NCI-H1694 (cell line): Measurements from ENCODE around the gene MAST3.
"Not testable (repeated sequence)": the region's sequence is repeated elsewhere in the genome, so short reads cannot be mapped to it uniquely, and the experiment has no call there.

Experiments
- DNase-seq: peaks from one replicate; lab custom pipeline; 2025; lab: John Stamatoyannopoulos, UW

The MAST3 gene

DNA sequence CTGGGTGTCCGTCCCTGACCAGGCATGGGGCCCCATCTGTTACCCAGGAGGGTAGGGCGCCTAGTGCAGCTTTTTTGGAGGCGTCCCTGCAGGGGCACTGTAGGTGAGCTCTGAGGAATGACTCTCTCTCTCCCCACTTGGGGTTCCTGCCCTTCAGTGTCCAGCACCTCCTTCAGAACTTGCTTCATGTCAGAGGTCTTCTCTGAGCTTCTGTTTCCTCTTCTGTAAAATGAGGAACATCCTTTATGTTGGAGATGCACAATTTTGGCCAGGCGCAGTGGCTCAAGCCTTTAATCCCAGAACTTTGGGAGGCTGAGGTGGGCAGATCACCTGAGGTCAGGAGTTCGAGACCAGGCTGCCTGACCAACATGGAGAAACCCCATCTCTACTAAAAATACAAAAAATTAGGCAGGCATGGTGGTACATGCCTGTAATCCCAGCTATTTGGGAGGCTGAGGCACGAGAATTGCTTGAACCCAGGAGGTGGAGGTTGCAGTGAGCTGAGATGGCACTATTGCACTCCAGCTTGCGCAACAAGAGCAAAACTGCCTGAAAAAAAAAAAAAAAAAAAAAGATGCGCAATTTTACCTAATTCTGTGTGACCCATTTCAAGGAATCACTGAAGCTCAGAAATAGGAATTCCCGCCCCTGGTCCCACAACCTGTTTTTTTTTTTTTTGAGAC lies 40.2 kb downstream of the MAST3 start:
- no peak for DNase-seq

DNA sequence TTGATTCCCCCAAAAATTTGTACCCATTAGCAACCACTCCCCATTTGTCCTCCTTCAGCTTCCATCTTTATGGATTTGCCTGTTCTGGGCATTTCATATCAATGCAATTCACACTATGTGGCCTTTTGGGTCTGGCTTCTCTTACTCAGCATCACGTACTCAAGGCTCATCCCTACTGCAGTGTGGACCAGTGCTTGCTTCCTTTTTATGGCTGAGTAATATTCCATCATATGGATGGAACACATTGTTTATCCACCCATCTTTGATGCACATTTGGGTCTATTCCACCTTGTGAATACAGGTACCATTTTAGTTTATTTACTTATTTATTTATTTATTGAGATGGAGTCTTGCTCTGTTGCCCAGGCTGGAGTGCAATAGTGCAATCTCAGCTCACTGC lies 42.9 kb downstream of the MAST3 start:
- no peak for DNase-seq

DNA sequence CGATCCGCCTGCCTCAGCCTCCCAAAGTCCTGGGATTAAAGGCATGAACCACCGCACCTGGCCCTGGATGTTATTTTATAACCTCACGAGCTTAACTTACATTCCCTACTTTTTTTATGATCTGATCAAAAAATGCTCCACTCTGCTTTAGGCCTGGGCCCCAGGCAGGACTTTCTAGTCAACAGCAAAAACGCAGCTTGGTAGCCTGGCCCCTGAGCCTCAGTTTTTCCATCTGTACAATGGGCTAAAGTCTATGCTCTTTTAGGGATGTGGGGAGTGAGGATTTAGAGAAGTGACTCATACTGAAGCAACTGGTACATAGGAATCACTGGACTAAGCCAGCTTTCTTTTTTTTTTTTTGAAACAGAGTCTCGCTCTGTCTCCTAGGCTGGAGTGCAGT lies 43.5 kb downstream of the MAST3 start:
- no peak for DNase-seq

DNA sequence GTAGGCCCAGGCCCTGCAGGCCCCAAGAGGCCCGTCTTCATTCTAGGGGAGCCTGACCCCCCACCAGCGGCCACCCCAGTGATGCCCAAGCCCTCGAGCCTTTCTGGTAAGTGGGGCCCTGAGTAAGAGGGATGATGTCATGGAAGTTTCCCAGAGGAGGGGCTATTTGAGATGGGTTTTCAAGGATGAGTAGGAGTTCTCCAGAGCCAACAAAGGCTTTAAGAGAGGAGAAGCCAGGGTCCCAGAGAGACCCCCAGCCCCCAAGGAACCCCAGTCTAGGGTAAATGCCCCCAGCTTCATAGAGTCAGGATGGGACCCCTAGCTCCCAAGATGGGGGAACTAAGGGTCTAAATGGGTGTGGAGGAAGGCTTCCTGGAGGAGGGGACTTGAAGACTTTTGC lies 46.3 kb downstream of the MAST3 start:
- no peak for DNase-seq

DNA sequence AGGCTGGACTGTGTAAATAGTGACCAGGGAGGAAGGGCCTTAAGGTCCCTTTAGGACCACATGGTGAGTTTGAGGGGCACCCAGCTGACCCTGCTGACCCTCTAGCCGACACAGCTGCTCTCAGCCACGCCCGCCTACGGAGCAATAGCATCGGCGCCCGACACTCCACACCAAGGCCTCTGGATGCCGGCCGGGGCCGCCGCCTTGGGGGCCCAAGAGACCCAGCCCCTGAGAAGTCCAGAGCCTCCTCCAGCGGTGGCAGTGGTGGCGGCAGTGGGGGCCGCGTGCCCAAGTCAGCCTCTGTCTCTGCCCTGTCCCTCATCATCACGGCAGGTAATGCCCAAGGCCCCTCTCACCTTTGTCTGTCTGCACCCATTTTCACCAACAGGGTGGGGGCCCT lies 46.8 kb downstream of the MAST3 start:
- DNase-seq: no peak

DNA sequence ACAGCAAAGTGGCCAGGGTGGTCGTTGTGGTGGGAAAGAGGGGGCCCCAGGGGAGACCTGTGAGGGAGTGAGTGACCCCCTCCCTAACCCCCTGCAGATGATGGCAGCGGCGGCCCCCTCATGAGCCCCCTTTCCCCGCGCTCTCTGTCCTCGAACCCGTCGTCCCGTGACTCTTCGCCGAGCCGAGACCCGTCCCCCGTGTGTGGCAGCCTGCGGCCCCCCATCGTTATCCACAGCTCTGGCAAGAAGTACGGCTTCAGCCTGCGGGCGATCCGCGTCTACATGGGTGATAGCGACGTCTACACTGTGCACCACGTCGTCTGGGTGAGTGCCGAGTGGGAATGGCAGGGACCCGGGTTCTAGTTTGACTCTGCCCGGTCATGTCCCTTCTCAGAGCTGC lies 47.3 kb downstream of the MAST3 start:
- DNase-seq: no peak

DNA sequence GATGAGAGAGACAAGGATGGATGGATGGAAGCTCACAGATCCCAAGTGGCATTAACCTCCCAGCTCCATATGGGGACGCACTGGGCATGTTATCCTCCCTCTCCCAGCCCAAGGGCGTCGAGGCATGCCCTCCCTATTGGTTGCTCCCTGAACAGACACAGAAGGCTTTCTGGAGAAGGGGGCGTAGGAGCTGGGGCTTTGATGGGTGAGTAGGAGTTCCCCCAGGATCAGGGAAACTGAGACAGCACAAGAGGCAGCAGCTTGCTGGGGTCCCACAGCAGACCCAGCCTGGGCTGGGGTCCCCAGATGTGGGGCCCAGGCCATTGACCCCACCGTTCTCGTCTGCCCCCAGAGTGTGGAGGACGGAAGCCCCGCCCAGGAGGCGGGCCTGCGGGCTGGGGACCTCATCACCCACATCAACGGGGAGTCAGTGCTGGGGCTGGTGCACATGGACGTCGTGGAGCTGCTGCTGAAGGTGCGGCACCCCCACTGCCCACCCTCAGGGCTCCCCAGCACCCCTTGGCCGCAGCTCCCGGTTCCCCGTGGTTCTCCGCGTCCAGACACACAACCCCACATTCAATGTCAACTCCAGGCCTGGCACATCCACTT lies 47.9 kb downstream of the MAST3 start:
- DNase-seq: no peak

DNA sequence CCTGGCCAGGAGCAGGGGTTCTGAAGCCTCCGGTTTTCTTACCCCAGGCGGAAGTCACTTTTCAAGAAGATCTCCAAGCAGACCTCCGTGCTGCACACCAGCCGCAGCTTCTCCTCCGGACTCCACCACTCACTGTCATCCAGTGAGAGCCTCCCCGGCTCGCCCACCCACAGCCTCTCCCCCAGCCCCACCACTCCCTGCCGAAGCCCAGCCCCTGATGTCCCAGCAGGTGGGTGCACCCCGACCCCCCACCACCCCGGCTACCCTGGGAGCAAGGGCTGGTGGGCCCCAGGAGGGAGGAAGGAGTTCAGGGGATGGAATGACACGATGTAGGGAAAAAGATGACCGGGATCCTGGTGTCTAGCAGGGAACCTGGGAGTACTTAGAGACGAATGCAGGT lies 49.8 kb downstream of the MAST3 start:
- no peak for DNase-seq

DNA sequence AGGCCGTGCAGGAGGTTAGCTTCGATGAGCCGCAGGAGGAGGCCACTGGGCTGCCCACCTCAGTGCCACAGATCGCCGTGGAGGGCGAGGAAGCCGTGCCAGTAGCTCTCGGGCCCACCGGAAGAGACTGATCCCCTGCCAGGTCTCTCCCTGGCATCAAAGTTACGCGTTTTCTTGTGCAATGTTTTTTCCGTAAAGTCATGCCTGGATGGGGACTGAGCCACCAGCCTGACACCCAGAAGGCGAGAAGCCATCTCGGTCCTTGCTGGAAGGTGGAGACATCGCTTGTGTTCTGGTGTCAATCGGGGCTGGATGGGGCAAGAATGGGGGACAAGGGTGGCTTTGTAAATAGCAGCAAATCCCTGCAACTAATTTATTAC lies 52.0 kb downstream of the MAST3 start:
- no peak for DNase-seq

DNA sequence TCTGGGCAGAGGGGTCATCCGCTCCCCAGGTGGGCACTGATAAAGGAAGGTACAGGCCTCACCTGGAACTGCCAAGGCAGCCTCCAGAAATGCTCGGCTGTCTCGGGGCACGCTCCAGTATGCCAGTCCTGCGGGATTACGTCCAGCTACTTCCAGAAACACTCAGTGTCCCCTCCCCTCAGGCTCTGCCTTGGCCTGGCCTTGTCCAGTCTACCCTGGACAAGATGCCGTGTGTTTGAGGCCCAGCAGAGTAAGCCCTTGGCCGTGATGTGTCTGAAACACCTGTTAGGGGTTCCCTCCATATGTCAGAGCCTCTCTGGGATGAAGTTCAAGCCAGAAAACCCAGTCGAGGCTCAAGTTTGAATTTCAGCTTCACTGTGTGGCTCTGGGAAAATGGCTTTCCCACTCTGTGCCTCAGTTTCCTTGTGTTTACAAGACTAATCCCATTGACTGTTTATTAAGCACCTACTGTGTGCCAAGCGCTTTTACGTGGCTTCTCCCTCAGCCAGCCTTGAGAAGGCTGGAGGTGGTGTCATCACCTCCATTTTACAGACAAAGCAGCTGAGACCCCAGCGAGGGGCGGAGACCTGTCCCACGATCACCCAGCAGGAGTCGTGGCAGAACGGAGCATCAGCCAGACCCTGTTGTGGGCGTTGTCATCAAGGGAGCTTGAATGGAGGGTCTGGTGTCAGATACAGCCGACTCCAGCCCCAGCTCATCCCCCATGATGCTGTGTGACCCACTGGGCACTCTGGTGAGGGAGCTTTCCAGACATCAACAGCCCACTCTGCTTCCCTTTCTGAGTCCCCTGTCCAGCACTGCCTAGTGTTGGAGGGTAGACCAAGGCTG lies 53.4 kb downstream of the MAST3 start:
- DNase-seq: no peak

DNA sequence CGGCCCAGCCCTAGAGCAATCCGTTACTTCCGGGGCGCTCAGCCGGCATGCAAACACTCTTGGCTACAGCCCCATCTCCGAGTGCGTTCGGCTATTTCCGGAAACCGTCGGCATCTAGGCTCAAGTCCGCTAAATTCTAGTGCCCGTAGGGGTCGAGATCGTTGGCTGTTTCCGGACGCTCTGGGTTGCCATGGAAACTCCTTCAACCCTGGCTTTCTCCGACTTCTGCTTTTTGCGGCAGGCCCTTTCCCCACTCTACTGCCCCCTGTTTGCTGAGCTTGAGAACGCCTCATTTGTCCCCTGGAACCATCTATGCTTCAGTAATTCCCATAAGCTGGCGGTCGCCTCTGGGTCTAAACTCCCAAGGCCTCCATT lies 54.9 kb downstream of the MAST3 start:
- DNase-seq: peak; percentile 97

DNA sequence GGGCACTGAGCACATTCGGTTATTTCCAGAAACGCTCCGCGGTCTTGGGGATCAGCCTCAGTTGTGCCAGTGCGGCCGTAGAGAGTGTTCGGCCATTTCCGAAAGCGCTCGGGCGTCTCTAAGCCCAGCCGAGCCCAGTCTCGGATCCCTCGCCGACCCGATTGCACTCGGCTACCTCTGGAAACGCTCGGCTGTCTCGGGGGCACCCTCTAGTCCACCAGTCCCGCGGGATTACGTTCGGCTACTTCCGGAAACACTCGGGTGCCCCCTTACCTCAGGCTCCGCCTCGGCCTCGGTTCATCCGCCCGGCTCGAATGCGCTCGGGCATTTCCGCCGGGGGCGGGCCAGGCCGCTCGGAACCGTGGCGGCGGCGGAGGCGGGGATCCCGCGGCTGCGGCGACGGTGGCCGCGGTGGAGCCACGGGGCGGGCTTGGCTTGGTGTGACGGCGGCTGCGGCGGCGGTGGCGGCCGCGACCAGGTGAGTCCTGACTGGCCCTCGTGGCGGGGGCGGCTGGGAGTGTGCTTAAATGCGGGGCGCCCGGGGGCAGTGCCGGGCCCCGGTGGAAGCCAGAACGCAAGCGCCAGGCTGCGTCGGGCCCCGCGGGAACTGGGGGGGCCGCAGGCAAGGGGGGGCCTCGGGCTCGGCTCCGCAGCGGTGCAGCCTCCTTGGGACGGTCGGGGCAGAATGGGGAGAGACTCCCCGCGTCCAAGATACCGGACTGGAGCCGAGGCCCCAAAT lies 55.4 kb downstream of the MAST3 start, which contains the start of gene PIK3R2:
TSS of gene PIK3R2 (plus strand) at position 347 of the 739 bp plus-strand sequence. CDS start 2,717 bp downstream, outside the sequence.
- DNase-seq: peak; percentile 99

DNA sequence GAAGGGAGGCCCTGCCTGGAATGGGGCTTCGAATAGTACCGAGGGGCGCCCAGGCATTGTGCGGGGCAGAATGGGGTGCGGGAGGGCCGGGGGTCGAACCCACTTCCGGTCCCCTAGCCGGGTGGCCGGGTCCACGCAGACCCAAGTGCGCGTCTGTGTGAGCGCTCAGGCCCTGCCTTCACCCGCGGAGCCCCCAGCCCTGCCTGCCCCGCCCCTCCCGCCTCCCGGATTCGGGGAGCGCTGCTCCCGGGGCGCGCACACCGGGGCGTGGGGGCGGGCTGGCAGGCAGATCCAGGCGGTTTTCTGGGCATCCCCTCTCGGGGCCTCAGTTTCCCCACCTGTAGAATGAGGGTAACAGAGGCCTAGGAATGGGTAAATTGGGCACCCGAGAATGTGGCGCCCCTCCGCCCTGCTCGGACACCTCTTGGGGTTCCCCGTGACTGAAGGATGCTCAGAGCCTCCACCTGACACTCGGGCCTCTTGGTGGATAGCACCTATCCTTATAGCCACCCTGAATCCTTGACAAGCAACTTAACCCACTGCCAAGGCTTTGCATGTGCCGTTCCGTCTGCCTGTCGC lies 56.1 kb downstream of the MAST3 start:
- DNase-seq: no peak

DNA sequence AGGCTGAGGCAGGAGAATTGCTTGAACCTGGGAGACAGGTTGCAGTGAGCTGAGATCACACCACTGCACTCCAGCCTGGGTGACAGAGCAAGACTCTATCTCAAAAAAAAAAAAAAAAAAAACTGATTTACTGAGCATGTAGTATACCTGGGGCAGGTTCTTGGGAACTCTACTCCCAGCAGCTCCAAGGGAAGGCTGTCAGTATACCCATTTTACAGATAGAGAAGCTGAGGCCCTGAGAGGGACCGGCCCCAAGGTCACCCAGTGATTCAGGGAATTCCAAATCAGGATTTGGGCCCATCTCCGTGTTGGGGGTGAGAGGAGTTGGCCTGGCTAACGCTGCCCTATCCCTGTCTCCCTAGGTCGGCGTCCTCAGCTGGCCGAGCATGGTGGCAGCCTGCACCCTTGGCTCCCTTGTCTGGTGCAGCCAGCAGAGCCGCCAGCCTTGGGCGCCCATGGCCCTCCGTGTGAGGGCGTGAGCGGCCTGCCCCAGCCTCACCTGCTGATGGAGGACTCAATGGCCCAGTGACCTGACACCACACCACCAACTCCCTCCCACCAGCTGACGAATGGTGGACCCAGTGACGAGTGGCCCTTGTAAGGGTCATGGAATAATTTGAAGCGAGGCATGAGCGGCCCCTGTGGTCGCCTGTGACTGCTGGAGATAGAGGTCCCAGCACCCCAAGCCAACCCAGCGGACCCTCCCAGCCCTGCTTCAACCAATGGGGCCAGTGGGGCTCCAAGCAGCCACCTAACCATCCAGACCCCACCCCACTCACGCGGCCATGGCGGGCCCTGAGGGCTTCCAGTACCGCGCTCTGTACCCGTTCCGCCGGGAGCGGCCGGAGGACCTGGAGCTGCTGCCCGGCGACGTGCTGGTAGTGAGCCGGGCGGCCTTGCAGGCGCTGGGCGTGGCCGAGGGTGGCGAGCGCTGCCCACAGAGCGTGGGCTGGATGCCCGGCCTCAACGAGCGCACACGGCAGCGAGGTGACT lies 57.8 kb downstream of the MAST3 start:
- no peak for DNase-seq

DNA sequence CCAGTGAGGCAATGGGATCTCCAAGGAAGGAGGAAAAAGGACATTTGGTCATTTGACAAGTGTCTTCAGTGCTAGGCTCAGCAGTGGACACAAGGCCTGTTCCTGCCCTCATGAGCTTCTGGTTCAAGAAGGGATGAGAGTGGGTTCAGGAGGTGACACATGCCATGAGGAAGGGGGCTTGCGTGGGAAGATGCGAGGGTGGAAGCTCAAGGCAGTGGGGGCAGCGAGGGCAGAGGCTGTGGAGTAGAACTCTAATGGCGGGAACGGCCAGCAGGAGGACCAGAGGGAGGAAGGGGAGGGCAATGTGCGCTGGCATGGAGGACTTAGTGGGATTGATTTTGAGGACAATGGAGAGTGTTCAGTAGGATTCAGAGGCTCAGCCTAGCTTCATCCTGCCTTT lies 58.7 kb downstream of the MAST3 start:
- DNase-seq: no peak

DNA sequence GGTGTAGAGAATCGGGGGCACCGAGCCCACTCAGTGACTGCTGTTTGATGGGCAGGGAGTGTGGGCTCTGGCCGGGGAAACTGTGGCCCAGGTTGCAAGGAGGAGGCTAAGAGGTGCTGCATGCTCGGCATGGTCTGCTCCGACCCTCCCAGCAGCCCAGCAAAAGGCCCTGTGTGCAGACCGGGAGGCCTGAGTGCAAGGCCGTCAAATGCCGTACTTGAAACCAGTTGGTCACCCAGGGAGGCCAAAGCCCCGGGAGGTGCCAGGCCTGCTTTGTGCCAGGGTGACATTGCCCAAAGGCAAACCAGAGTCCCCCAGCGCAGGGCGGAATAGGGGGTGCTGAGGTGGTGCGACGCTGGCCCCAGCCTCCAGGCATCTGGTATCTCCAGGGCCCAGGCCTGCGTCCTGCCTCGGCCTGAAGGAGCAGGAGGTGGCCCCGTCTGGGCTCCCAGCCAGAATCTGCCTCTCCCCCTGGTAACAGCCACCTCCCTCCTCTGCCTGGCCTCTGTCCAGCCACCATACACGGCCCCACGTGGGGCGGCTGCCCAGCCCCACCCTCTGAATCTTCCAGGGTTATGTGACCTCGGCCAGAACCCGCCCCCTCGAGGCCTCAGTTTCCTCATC lies 59.4 kb downstream of the MAST3 start:
- DNase-seq: peak; percentile 92

DNA sequence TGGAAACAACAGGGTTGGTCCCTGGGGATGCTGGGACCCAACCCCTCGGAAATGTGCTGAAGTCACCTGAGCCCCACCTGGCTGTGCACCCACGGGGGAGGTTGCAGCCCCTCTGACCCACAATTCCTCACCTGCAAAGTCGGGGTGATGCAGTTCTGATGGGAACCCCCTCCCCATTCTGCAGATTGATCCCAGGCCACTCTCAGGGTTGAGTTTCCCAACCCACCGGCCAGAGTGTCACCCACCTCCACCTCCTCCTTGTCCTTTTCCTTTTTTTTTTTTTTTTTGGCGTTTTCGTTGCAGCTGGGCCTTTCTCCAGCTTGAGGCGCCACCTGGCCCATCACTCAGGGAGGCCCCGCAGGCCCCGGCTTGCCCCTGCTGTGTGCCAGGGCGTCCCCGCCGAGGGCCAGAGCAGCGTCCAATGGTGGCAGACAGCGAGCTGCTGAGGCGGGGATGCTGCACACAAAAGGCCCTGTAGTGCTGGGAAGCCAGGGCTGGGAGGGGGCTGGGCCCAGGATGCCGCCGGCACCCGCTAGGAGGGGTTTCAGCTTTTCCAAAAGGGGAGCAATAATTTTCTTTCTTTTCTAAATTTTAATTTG lies 60.0 kb downstream of the MAST3 start:
- DNase-seq: peak; percentile 93

DNA sequence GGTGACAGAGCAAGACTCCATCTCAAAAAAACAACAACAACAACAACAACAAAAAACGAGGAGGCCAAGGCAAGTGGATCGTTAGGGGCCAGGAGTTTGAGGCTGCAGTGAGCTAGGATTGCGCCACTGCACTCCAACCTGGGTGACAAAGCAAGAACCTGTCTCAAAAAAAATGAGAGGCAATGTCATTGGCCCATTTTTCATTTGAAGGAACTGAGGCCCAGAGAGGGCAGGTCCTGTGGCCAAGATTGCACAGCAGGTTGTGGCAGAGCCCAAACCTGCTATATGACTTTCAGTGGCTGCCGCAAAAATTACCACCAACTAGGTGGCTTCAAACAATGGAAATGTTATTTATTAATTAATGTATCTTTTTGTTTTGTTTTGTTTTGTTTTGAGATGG lies 60.9 kb downstream of the MAST3 start:
- no peak for DNase-seq

DNA sequence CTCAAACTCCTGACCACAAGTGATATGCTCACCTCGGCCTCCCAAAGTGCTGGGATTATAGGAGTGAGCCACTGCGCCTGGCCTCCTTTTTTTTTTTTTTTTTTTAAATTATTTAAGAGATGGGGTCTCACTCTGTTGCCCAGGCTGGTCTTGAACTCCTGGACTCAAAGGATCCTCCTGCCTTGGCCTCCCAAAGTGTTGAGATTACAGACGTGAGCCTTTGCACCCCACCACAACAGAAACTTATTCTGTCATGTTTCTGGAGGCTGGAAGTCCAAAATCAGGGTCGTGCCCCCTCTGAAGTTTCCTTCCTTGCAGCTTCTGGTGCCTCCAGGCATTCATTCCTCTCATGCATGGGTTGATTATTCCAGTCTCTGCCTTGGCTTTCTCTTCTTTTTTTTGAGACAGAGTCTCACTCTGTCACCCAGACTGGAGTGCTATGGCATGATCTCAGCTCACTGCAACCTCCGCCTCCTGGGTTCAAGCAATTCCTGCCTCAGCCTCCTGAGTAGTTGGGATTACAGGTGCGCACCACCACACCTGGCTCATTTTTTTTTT lies 61.6 kb downstream of the MAST3 start:
- DNase-seq: not testable (repeated sequence)

DNA sequence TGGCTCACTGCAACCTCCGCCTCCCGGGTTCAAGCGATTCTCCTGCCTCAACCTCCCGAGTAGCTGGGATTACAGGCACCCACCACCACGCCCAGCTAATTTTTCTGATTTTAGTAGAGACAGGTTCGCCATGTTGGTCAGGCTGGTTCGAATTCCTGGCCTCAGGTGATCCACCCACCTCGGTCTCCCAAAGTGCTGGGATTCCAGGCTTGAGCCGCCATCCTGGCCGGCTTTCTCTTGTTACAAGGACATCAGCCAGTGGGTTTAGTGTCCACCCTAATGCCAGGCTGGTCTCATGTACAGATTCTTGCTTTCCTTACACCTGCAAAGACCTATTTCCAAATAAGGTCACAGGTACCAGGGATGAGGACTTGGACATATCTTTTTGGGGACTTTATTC lies 62.2 kb downstream of the MAST3 start:
- DNase-seq: no peak
